RPMI7951 (cell line): ENCODE measurements around the gene SOX9. TPM values are rescaled to one million over a fixed set of nuclear protein-coding genes. Genes with fewer than 3 reads are reported as not detected.
"Not testable (repeated sequence)": the region's sequence is repeated elsewhere in the genome, so short reads cannot be mapped to it uniquely, and the experiment has no call there.

Experiments
- DNase-seq: peaks from one replicate; pipeline ENCODE4 v3.0.0-alpha.2; 2012; ENCODE audit warnings: low read depth
- total RNA-seq: library from RNA; depleted of rRNA; stranded (reverse); fragments of >200 nt; shearing (Covaris generic); gene quantifications from 2 replicates; pipeline ENCODE4 v1.2.3, GENCODE V29; 2014

Gene SOX9
- total RNA-seq, 1 experiment from 2014 or later, result 9.0 TPM

- no peak for DNase-seq
Measured at GRCh38 chr17:72111336-72111923, 9.4 kb upstream of the SOX9 start.

- not testable (repeated sequence) for DNase-seq
Measured at GRCh38 chr17:72111926-72112325, 8.9 kb upstream of the SOX9 start.

- peak; percentile 67 for DNase-seq
Measured at GRCh38 chr17:72113751-72114150, 7.1 kb upstream of the SOX9 start.

- DNase-seq, result no peak
Measured at GRCh38 chr17:72115781-72116525, 4.9 kb upstream of the SOX9 start.

- no peak for DNase-seq
Measured at GRCh38 chr17:72116661-72117521, 3.9 kb upstream of the SOX9 start.

GRCh38 chr17:72117535-72118334 lies 3.1 kb upstream of the SOX9 start:
- DNase-seq, result no peak

GRCh38 chr17:72118335-72119076 lies 2.3 kb upstream of the SOX9 start:
- peak; percentile 65 for DNase-seq

- no peak for DNase-seq
Measured at GRCh38 chr17:72119077-72119872, 1.5 kb upstream of the SOX9 start.

GRCh38 chr17:72119873-72120641 lies 763 bp upstream of the SOX9 start:
- peak; percentile 78 for DNase-seq

- DNase-seq, result peak; percentile 54
Measured at GRCh38 chr17:72121164-72122009, 567 bp downstream of the SOX9 start.

GRCh38 chr17:72122010-72122764 lies 1.4 kb downstream of the SOX9 start:
- DNase-seq, result peak; percentile 47

- DNase-seq, result peak; percentile 38
Measured at GRCh38 chr17:72122765-72123529, 2.1 kb downstream of the SOX9 start.

GRCh38 chr17:72123530-72124437 lies 3.0 kb downstream of the SOX9 start:
- no peak for DNase-seq

- no peak for DNase-seq
Measured at GRCh38 chr17:72124438-72124775, 3.6 kb downstream of the SOX9 start.

GRCh38 chr17:72125226-72125651 lies 4.4 kb downstream of the SOX9 start:
- peak; percentile 20 for DNase-seq

- peak; percentile 17 for DNase-seq
Measured at GRCh38 chr17:72125742-72126141, 4.9 kb downstream of the SOX9 start.
